DMS53 (cell line): ENCODE data around the gene FAM131C.
A peak's percentile ranks its signal among the peaks of the same experiment; 100 is the strongest.
"Not testable (repeated sequence)": the region's sequence is repeated elsewhere in the genome, so short reads cannot be mapped to it uniquely, and the experiment has no call there.

ENCODE experiments used
- DNase-seq: peaks from one replicate; lab custom pipeline; 2025; lab: John Stamatoyannopoulos, UW

FAM131C gene

GRCh38 chr1:16033103-16033632 lies 40.3 kb downstream of the FAM131C start:
- not testable (repeated sequence) for DNase-seq

GRCh38 chr1:16032388-16033102 lies 40.9 kb downstream of the FAM131C start:
- DNase-seq = peak; percentile 89

GRCh38 chr1:16031551-16031950 lies 41.9 kb downstream of the FAM131C start:
- DNase-seq = no peak

GRCh38 chr1:16029288-16029687 lies 44.2 kb downstream of the FAM131C start:
- no peak for DNase-seq

- not testable (repeated sequence) for DNase-seq
Observed at GRCh38 chr1:16029003-16029268, 44.5 kb downstream of the FAM131C start.

- DNase-seq = peak; percentile 24
Observed at GRCh38 chr1:16028237-16029002, 45.0 kb downstream of the FAM131C start.

- DNase-seq = peak; percentile 26
Observed at GRCh38 chr1:16026723-16027484, 46.5 kb downstream of the FAM131C start.

GRCh38 chr1:16026302-16026701 lies 47.1 kb downstream of the FAM131C start:
- not testable (repeated sequence) for DNase-seq

GRCh38 chr1:16023050-16023653 lies 50.3 kb downstream of the FAM131C start:
- no peak for DNase-seq

GRCh38 chr1:16022393-16022792 lies 51.1 kb downstream of the FAM131C start:
- DNase-seq = no peak

- peak; percentile 60 for DNase-seq
Observed at GRCh38 chr1:16021681-16022080, 51.8 kb downstream of the FAM131C start, which contains the start of gene CLCNKA. TSS of gene CLCNKA (plus strand) at chr1:16022036. CDS start at chr1:16022620, 584 bp downstream.

GRCh38 chr1:16020878-16021277 lies 52.6 kb downstream of the FAM131C start:
- DNase-seq = not testable (repeated sequence)

- no peak for DNase-seq
Observed at GRCh38 chr1:16020325-16020724, 53.1 kb downstream of the FAM131C start.

GRCh38 chr1:16019644-16020277 lies 53.7 kb downstream of the FAM131C start:
- no peak for DNase-seq

GRCh38 chr1:16018749-16019643 lies 54.5 kb downstream of the FAM131C start:
- no peak for DNase-seq

GRCh38 chr1:16018308-16018707 lies 55.1 kb downstream of the FAM131C start:
- DNase-seq = no peak

- DNase-seq = no peak
Observed at GRCh38 chr1:16017461-16018303, 55.8 kb downstream of the FAM131C start, which contains the start of gene HSPB7. TSS of gene HSPB7 (minus strand) at chr1:16018043. CDS start at chr1:16017963, 80 bp downstream.

GRCh38 chr1:16017076-16017460 lies 56.4 kb downstream of the FAM131C start:
- no peak for DNase-seq
